Stimulated activated CD8-positive, alpha-beta memory T cell treated with anti-CD3 and anti-CD28 coated beads, Interleukin-2, amount 100 ng/mL, for 48 hours (primary cell): ENCODE measurements around the gene CA12.
"Not testable (repeated sequence)": the region's sequence is repeated elsewhere in the genome, so short reads cannot be mapped to it uniquely, and the experiment has no call there.

Source experiments
- DNase-seq, 2 donors: peaks; one replicate each; pipeline ENCODE4 v3.0.0-alpha.2; 2020; ENCODE audit warnings: low read depth in 2 of 2

Gene CA12

GRCh38 chr15:63335543-63336240 is 46.0 kb downstream of the CA12 start:
- DNase-seq: no peak

GRCh38 chr15:63334821-63335220 is 46.8 kb downstream of the CA12 start:
- no peak for DNase-seq

GRCh38 chr15:63332367-63333124 is 49.1 kb downstream of the CA12 start:
- no peak for DNase-seq

DNA sequence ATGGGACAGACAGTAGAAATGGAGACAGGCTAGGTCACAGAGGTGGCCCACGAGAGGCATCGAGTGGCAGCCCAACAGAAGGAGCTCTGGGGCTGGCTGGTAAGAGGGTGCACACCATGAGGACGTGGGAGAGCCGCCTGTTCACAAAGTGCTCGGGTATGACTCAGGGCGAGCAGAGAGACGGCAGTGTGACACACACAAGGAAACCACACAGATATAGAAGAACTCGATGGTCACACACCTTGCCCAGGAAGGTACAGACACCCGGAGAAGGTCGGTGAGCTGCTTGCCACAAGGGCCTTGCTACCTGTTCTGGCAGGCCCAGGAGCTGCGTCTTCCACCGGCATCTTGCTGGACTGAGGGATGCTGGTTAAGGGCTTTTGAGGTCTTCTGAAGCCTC is 50.2 kb downstream of the CA12 start:
- DNase-seq: no peak

- DNase-seq: no peak
Observed at GRCh38 chr15:63330926-63331325, 50.7 kb downstream of the CA12 start.

DNA sequence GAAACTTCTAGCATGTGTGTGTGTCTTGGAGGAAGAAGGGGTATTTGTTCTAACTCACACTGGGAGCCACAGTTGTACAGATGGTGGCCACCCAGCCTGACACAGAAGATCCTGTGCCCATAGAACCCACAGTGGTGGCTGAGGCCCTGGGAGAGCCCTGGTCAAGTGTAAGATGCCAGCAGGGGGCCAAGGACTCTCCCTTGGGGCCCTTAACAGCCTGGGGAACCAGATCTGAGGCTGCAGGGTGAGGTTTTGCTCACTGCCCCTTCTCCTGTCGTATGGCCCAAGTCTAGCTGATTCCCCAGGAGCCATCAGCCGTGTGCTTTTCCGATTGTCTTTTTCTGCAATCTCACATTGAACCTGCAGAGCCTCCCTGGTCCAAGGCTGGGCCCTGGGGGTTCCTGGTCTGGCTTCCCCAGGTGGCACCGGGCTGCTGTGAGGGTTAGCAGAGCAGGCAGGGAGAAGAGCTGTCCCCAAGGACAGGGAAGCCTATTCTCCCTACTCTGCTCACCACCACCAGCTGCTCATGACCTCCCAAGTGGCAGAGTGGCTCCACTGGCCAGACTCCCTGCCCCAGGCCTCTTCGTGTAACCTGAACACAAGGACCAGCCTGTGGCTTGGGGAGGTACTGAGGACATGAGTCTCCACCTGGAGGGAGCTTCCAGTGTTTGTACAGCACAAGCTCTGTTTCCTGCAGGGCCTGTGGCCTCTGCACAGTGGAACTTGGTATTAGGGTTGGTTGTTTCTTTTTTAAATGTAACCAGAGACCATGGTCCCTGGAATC is 51.9 kb downstream of the CA12 start:
- no peak for DNase-seq

DNA sequence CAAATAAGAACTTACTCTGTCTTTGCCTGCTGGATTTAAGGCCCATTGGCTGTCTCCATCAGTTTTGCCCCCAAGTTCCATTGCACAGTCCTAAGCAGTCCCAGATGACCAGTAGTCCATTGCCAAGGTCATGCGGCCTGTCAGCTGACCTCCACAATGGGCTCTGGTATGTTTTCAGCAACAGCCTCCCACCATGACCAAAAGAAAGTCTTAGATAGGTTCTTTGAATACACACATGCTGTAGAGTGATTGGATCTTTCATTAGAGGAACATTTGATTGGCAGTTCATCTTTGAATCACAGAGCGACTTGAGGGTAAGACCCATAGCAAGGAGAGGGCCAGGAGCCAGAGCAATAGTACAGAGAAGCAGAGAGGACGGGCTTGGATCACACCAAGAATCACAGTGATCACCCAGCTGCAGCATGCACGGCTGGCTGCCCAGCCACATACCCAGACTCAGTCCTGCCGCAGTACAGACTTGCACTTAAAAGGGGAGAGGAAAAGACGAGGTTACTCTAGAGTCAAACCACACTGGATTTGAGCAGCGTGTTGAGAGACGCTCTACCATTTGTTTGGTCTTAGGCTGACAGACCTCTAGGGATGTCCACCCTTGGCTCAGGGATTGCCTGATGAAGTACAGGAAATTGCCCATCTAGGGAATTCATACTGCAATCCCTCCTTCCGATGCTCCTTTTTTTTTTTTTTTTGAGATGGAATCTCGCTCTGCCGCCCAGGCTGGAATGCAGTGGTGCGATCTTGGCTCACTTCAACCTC is 53.8 kb downstream of the CA12 start:
- no peak for DNase-seq

- DNase-seq: no peak
Observed at GRCh38 chr15:63324770-63325169, 56.9 kb downstream of the CA12 start.

- no peak for DNase-seq
Observed at GRCh38 chr15:63323798-63324563, 57.7 kb downstream of the CA12 start.

GRCh38 chr15:63322541-63322940 is 59.1 kb downstream of the CA12 start:
- no peak for DNase-seq

DNA sequence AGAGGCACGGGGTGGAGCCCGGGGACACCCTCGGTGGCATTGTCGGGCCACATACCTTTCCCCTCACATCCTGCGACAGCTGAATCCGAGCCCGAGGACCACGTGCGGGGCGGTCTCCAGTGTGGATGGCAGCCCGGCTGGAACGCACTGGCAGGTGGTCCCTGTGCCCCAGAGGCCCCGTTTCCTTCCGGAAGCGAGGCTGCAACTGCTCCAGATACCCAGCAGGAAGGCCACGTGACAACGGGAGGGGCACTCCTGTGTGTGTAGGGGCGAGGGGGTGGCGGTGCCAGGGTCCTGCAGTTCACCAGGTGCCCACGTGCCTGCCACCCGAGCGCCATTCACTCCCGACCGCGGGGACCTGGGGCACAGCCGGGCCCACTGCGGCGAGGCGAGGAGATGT is 60.2 kb downstream of the CA12 start:
- no peak for DNase-seq

- DNase-seq: not testable (repeated sequence)
Observed at GRCh38 chr15:63320981-63321380, 60.7 kb downstream of the CA12 start.

- not testable (repeated sequence) for DNase-seq
Observed at GRCh38 chr15:63320446-63320845, 61.2 kb downstream of the CA12 start.

DNA sequence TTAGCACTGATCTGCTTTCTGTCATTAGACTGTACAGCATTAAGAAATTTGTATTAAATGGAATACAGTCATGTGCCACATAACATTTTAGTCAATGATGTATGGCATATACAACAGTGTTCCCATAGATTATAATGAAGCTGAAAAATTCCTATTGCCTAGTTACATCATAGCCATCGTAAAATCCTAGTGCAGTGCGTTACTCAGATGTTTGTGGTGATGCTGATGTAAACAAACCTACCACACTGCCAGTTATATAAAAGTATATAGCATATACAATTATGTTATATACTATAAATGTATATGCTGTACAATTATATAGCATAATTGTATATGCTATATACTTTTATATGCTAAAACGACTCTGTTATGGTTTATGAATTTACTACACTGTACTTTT is 62.6 kb downstream of the CA12 start:
- no peak for DNase-seq

GRCh38 chr15:63318344-63318743 is 63.3 kb downstream of the CA12 start:
- no peak for DNase-seq

DNA sequence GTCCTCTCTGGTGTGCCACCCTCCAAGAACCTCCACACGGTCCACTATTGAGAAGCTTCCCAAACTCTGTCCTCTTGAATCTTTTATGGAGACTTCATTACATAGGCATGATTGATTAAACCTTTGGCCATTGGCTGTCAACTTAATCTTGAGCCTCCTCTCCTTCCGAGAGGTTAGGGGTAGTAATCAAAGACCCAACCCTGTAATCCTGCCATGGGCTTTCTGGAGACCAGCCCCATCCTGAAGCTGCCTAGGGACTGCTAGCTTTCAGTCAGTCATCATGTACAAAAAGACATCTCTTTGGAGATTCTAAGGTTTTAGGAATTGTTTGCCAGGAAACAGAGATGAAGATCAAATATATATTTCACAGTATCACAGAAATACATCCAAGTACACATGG is 67.2 kb downstream of the CA12 start:
- DNase-seq: no peak

DNA sequence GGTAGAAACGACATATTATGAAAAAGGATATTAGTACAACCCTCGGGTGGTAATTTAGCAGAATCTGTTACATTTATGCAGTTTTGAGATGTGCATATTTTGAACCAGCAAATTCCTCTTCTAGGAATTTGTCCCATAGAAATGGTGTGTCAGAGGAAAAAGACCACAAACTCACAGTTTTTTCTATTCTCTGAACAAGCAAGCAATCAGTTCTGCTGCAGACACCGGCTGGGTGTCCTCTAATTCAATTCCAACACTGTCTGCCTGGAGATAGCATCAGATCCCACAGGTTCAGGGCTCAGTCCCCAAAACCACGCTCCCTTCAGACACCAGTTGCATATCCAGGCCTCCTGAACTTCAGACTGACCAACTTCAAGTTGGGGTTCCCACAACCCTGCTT is 67.8 kb downstream of the CA12 start:
- DNase-seq: no peak

- no peak for DNase-seq
Observed at GRCh38 chr15:63312286-63312685, 69.4 kb downstream of the CA12 start.

DNA sequence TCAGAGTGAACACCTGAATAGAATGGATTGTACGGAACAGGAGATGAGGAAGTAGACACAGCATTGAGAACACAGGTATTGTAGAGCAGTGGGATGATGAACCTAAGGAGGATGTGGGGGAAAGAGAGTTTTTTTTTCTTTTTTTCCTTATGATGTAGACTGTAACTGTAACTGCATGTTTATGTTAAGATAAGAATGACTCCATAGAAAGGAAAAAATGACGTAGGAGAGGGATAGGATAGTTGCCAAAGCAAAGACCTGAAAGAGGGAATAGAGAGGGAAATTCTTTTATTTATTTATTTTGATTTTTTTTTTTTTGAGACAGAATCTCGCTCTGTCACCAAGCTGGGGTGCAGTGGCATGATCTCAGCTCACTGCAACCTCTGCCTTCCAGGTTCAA is 71.0 kb downstream of the CA12 start:
- no peak for DNase-seq

- no peak for DNase-seq
Observed at GRCh38 chr15:63308947-63309346, 72.7 kb downstream of the CA12 start.

DNA sequence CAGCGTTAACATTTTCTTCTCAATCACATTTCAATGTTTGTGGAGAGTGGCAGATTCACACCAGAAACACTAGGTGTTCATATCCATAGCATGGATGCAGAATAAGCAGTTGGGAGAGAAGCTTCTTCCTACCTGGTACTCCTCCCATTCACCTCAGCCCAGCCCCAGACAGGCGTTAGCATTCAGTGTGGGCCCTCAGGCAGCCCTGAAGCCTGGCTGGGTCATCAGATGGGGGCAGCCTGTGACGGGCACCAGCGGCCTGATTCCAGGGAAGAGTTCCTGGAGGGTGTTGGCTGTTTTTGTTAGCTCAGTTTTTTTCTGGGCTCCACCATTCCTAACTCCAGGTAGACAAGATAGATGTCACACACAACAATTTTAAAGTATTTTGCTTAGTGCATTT is 73.2 kb downstream of the CA12 start:
- no peak for DNase-seq
